ENCODE measurements around the gene PIK3CG.
A peak's percentile ranks its signal among the peaks of the same experiment; 100 is the strongest.

Gene PIK3CG

GRCh38 chr7:106870528-106870927 lies 5.4 kb downstream of the PIK3CG start:
- H3K4me1 ChIP-seq (ENCODE audit: insufficient read depth, low read length, severe bottlenecking): peaks cover 68% of the 10 kb centered on the region
- no peak overlapping the region for H2AFZ ChIP-seq (ENCODE audit: low read length)
- H3K4me3 ChIP-seq (ENCODE audit: low read depth, low read length, poor library complexity, severe bottlenecking): peak overlapping the region; percentile 44
- H4K20me1 ChIP-seq (ENCODE audit: insufficient read depth, low read length): no peaks in the 10 kb centered on the region
- H3K36me3 ChIP-seq (ENCODE audit: insufficient read depth, low read length): peaks cover 75% of the 10 kb centered on the region
- no peaks in the 10 kb centered on the region; the same call in 1 of the 2 replicates for H3K9me3 ChIP-seq (ENCODE audit: low read length)
- no peaks in the 10 kb centered on the region for H3F3A ChIP-seq (ENCODE audit: insufficient read depth, low read length)
- peak overlapping the region; percentile 71 for H3K4me2 ChIP-seq (ENCODE audit: low read length)
- TF ChIP-seq CTCF (IDR thresholded peaks at IDR 0.05; ENCODE audit: low read length): no peak
- no peak for TF ChIP-seq EZH2 (IDR thresholded peaks at IDR 0.05; ENCODE audit: borderline replicate concordance, low read length)
- H3K9me2 ChIP-seq (ENCODE audit: low read depth, low read length): no peaks in the 10 kb centered on the region
- peak overlapping the region; percentile 80 for H3K27ac ChIP-seq (ENCODE audit: low read depth, low read length, poor library complexity, severe bottlenecking)
- H3K27me3 ChIP-seq (ENCODE audit: insufficient read depth, low read length): no peaks in the 10 kb centered on the region
- peak overlapping the region; percentile 42 for H3K9ac ChIP-seq (ENCODE audit: low read length)
- H3K79me2 ChIP-seq (ENCODE audit: insufficient read depth, low read length): peaks cover 41% of the 10 kb centered on the region

GRCh38 chr7:106870983-106871410 lies 5.9 kb downstream of the PIK3CG start:
- Histone ChIP-seq H3K9me2 (ENCODE audit: low read depth, low read length) (no peaks in the 10 kb centered on the region), H3K79me2 (ENCODE audit: insufficient read depth, low read length) (peaks cover 36% of the 10 kb centered on the region), H4K20me1 (ENCODE audit: insufficient read depth, low read length) (no peaks in the 10 kb centered on the region), H3K4me3 (ENCODE audit: low read depth, low read length, poor library complexity, severe bottlenecking) (peak overlapping the region; percentile 44), H3K36me3 (ENCODE audit: insufficient read depth, low read length) (peaks cover 79% of the 10 kb centered on the region), H3F3A (ENCODE audit: insufficient read depth, low read length) (no peaks in the 10 kb centered on the region), H3K27me3 (ENCODE audit: insufficient read depth, low read length) (no peaks in the 10 kb centered on the region), H3K4me2 (ENCODE audit: low read length) (peak overlapping the region; percentile 71), H3K4me1 (ENCODE audit: insufficient read depth, low read length, severe bottlenecking) (peaks cover 68% of the 10 kb centered on the region), H3K9ac (ENCODE audit: low read length) (peak overlapping the region; percentile 42), H2AFZ (ENCODE audit: low read length) (no peak overlapping the region), H3K9me3 (ENCODE audit: low read length) (no peaks in the 10 kb centered on the region; the same call in 1 of the 2 replicates), H3K27ac (ENCODE audit: low read depth, low read length, poor library complexity, severe bottlenecking) (peak overlapping the region; percentile 80)
- TF ChIP-seq CTCF (IDR thresholded peaks at IDR 0.05; ENCODE audit: low read length) (no peak), EZH2 (IDR thresholded peaks at IDR 0.05; ENCODE audit: borderline replicate concordance, low read length) (no peak)

GRCh38 chr7:106871793-106872571 lies 6.9 kb downstream of the PIK3CG start:
- Histone ChIP-seq H3K27me3 (ENCODE audit: insufficient read depth, low read length) (no peaks in the 10 kb centered on the region), H3K4me2 (ENCODE audit: low read length) (peak overlapping the region; percentile 71), H2AFZ (ENCODE audit: low read length) (no peak overlapping the region), H3K9me2 (ENCODE audit: low read depth, low read length) (no peaks in the 10 kb centered on the region), H3K36me3 (ENCODE audit: insufficient read depth, low read length) (peaks cover 87% of the 10 kb centered on the region), H3K4me3 (ENCODE audit: low read depth, low read length, poor library complexity, severe bottlenecking) (peak overlapping the region; percentile 44), H3K9me3 (ENCODE audit: low read length) (no peaks in the 10 kb centered on the region; the same call in 1 of the 2 replicates), H3K4me1 (ENCODE audit: insufficient read depth, low read length, severe bottlenecking) (peaks cover 58% of the 10 kb centered on the region), H3K27ac (ENCODE audit: low read depth, low read length, poor library complexity, severe bottlenecking) (peak overlapping the region; percentile 80), H4K20me1 (ENCODE audit: insufficient read depth, low read length) (no peaks in the 10 kb centered on the region), H3K9ac (ENCODE audit: low read length) (peak overlapping the region; percentile 42), H3F3A (ENCODE audit: insufficient read depth, low read length) (no peaks in the 10 kb centered on the region), H3K79me2 (ENCODE audit: insufficient read depth, low read length) (peaks cover 29% of the 10 kb centered on the region)
- no peak for TF ChIP-seq EZH2 (IDR thresholded peaks at IDR 0.05; ENCODE audit: borderline replicate concordance, low read length)
